ENCODE results near the gene SLC24A3.

DNA sequence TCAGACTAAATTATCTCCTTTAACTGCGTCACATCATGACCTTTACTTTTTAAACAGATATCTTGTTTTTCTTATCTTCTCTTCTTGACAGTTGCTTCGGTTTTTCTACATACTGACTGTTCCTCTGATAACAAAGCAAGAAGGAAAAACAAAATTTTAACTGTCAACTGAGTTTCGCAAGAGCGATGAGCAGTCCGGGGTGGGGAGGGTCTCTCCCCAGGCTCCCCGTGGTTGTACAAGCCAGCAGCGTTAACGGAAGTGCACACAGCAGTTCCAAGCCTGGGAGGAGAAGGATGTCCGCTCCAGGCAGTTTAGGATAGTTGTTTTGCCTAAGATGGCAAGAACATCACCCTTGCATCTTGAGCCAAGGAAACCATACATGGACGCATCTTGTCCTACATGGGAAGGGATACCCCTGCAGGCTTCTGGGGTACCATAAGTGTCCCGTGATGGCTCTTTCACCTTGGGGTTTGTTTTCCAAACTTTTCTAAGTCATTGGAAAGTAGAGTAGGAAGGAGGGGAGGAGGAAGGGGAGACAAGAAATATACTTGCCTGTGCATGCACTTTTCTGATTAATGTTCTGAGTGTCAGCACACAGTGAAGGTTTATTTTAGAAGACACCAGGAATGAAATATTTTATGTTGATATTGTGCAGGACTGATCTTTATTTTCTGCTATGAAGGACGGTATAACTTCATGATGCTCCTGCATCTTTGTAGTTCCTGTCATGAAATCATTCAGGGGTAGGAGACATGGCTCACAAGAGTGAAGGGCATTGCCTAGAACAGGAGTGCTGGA is 20.8 kb downstream of the SLC24A3 start:
- TF ChIP-seq EZH2phosphoT487 (IDR thresholded peaks at IDR 0.05; ENCODE audit: unreplicated experiment) = no peak
- TF ChIP-seq, protein P1, sequence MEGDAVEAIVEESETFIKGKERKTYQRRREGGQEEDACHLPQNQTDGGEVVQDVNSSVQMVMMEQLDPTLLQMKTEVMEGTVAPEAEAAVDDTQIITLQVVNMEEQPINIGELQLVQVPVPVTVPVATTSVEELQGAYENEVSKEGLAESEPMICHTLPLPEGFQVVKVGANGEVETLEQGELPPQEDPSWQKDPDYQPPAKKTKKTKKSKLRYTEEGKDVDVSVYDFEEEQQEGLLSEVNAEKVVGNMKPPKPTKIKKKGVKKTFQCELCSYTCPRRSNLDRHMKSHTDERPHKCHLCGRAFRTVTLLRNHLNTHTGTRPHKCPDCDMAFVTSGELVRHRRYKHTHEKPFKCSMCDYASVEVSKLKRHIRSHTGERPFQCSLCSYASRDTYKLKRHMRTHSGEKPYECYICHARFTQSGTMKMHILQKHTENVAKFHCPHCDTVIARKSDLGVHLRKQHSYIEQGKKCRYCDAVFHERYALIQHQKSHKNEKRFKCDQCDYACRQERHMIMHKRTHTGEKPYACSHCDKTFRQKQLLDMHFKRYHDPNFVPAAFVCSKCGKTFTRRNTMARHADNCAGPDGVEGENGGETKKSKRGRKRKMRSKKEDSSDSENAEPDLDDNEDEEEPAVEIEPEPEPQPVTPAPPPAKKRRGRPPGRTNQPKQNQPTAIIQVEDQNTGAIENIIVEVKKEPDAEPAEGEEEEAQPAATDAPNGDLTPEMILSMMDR (conservative IDR thresholded peaks at IDR 0.05; ENCODE audit: low read depth in 2 of 2) = no peak
- TF ChIP-seq, protein P2, sequence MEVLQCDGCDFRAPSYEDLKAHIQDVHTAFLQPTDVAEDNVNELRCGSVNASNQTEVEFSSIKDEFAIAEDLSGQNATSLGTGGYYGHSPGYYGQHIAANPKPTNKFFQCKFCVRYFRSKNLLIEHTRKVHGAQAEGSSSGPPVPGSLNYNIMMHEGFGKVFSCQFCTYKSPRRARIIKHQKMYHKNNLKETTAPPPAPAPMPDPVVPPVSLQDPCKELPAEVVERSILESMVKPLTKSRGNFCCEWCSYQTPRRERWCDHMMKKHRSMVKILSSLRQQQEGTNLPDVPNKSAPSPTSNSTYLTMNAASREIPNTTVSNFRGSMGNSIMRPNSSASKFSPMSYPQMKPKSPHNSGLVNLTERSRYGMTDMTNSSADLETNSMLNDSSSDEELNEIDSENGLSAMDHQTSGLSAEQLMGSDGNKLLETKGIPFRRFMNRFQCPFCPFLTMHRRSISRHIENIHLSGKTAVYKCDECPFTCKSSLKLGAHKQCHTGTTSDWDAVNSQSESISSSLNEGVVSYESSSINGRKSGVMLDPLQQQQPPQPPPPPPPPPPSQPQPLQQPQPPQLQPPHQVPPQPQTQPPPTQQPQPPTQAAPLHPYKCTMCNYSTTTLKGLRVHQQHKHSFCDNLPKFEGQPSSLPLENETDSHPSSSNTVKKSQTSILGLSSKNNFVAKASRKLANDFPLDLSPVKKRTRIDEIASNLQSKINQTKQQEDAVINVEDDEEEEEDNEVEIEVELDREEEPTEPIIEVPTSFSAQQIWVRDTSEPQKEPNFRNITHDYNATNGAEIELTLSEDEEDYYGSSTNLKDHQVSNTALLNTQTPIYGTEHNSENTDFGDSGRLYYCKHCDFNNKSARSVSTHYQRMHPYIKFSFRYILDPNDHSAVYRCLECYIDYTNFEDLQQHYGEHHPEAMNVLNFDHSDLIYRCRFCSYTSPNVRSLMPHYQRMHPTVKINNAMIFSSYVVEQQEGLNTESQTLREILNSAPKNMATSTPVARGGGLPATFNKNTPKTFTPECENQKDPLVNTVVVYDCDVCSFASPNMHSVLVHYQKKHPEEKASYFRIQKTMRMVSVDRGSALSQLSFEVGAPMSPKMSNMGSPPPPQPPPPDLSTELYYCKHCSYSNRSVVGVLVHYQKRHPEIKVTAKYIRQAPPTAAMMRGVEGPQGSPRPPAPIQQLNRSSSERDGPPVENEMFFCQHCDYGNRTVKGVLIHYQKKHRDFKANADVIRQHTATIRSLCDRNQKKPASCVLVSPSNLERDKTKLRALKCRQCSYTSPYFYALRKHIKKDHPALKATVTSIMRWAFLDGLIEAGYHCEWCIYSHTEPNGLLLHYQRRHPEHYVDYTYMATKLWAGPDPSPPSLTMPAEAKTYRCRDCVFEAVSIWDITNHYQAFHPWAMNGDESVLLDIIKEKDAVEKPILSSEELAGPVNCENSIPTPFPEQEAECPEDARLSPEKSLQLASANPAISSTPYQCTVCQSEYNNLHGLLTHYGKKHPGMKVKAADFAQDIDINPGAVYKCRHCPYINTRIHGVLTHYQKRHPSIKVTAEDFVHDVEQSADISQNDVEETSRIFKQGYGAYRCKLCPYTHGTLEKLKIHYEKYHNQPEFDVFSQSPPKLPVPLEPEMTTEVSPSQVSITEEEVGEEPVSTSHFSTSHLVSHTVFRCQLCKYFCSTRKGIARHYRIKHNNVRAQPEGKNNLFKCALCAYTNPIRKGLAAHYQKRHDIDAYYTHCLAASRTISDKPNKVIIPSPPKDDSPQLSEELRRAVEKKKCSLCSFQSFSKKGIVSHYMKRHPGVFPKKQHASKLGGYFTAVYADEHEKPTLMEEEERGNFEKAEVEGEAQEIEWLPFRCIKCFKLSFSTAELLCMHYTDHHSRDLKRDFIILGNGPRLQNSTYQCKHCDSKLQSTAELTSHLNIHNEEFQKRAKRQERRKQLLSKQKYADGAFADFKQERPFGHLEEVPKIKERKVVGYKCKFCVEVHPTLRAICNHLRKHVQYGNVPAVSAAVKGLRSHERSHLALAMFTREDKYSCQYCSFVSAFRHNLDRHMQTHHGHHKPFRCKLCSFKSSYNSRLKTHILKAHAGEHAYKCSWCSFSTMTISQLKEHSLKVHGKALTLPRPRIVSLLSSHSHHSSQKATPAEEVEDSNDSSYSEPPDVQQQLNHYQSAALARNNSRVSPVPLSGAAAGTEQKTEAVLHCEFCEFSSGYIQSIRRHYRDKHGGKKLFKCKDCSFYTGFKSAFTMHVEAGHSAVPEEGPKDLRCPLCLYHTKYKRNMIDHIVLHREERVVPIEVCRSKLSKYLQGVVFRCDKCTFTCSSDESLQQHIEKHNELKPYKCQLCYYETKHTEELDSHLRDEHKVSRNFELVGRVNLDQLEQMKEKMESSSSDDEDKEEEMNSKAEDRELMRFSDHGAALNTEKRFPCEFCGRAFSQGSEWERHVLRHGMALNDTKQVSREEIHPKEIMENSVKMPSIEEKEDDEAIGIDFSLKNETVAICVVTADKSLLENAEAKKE (CRISPR knock-in tag; IDR thresholded peaks at IDR 0.05) = no peak
- TF ChIP-seq POLR2AphosphoS5 (IDR thresholded peaks at IDR 0.05; ENCODE audit: low read depth) = no peak
- TF ChIP-seq, protein P3, sequence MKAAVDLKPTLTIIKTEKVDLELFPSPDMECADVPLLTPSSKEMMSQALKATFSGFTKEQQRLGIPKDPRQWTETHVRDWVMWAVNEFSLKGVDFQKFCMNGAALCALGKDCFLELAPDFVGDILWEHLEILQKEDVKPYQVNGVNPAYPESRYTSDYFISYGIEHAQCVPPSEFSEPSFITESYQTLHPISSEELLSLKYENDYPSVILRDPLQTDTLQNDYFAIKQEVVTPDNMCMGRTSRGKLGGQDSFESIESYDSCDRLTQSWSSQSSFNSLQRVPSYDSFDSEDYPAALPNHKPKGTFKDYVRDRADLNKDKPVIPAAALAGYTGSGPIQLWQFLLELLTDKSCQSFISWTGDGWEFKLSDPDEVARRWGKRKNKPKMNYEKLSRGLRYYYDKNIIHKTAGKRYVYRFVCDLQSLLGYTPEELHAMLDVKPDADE (IDR thresholded peaks at IDR 0.05) = no peak
- TF ChIP-seq EZH2 (IDR thresholded peaks at IDR 0.05; ENCODE audit: low read depth, unreplicated experiment) = no peak
- no peak for TF ChIP-seq REST (IDR thresholded peaks at IDR 0.05; ENCODE audit: unreplicated experiment)
- no peak for TF ChIP-seq STAT1 (IDR thresholded peaks at IDR 0.05; ENCODE audit: unreplicated experiment)
- no peak for TF ChIP-seq ZNF331 (CRISPR knock-in tag; IDR thresholded peaks at IDR 0.05; ENCODE audit: low read depth)
- no peak for TF ChIP-seq JUNB (IDR thresholded peaks at IDR 0.05; ENCODE audit: unreplicated experiment)
- no peak for TF ChIP-seq ZNF114 (CRISPR knock-in tag; IDR thresholded peaks at IDR 0.05)
- TF ChIP-seq CREB1 (CRISPR knock-in tag; IDR thresholded peaks at IDR 0.05; ENCODE audit: low read depth) = no peak
- TF ChIP-seq NANOG (IDR thresholded peaks at IDR 0.05; ENCODE audit: borderline replicate concordance) = no peak
